Psoas muscle (tissue), 8 donors: ENCODE measurements around the gene STX18. TPM values are rescaled to one million over a fixed set of nuclear protein-coding genes. Genes with fewer than 3 reads are reported as not detected.
A peak's percentile ranks its signal among the peaks of the same experiment; 100 is the strongest.

Experiments used
- ATAC-seq, 4 donors: fragments of 200-7000 bp; cut with Tn5 transposase; one replicate each; pipeline ENCODE4 v1.9.1; 2020; ENCODE audit warnings: moderate library complexity in 3 of 4, mild to moderate bottlenecking in 2 of 4
- DNase-seq, 2 donors: peaks; one replicate each; pipeline ENCODE4 v3.0.0-alpha.2; 2020
- H3K27ac ChIP-seq: fragments of 200-600 bp; one replicate; pipeline ENCODE4 v1.8.0; 2022
- H3K27me3 ChIP-seq, 3 donors: fragments of 200-600 bp in 1 of 3; one replicate each; pipeline versions ENCODE4 v1.6.1 to v1.8.0; 2013 to 2022; ENCODE audit warnings: low read length in 2 of 3, mild to moderate bottlenecking in 2 of 3, moderate library complexity in 1 of 3; ENCODE audit not compliant: insufficient read depth in 3 of 3
- H3K36me3 ChIP-seq, 2 donors: fragments of 200-600 bp in 1 of 2; one replicate each; pipeline versions ENCODE4 v1.6.1 to v1.8.0; 2013 to 2022; ENCODE audit warnings: low read depth in 1 of 2, mild to moderate bottlenecking in 1 of 2, moderate library complexity in 1 of 2; ENCODE audit not compliant: insufficient read depth in 1 of 2
- H3K4me1 ChIP-seq: fragments of 200-600 bp; one replicate; pipeline ENCODE4 v1.8.0; 2022
- H3K4me3 ChIP-seq: fragments of 200-600 bp; one replicate; pipeline ENCODE4 v1.8.0; 2022; ENCODE audit warnings: mild to moderate bottlenecking
- H3K9me3 ChIP-seq: fragments of 200-600 bp; one replicate; pipeline ENCODE4 v1.8.0; 2022
- WGBS, 3 donors: extraction: QIAGEN DNeasy Blood & Tissue Kit; methylation state at CpG; one replicate each; pipeline versions ENCODE4 v1.1.6 to v1.1.7; 2013; 5-methylcytosine and 5-hydroxymethylcytosine counted together
- intact Hi-C, 2 donors: fragments of 100-400 bp; cut with DNase I; formaldehyde crosslinking; loops; one replicate each; pipeline versions ENCODE4 v1.11.0 to v1.14.2; 2022
- polyA plus RNA-seq, 3 donors: library from polyadenylated mRNA; stranded (reverse); fragments of 200-250 nt; gene quantifications; one replicate each; pipeline ENCODE4 v1.2.3, GENCODE V29; 2013
- total RNA-seq, 4 donors: library from RNA; stranded (reverse); fragmentation: NEBNext Ultra II Directional in 2 of 4; extraction: Animal tissue kit (Norgen Biotek cat#: 25700) in 2 of 4; gene quantifications; one replicate each; pipeline versions ENCODE4 v1.2.1 to v1.2.4, GENCODE V29; 2021 to 2023
- TF ChIP-seq, protein P1 (sequence below): fragments of 200-600 bp; IDR thresholded peaks from one replicate; pipeline ENCODE4 v1.8.0; 2022; ENCODE audit warnings: antibody characterized with exemption
- donor health status: healthy with polysubstance abuse.
- donor health status: DM: no; HTN: no; CAD: no; lungs with moderate emphysema.
- donor health status: Bipolar disorder and iron deficiency.
- donor health status: healthy.
- donor health status: DM: yes; HTN: yes; CAD: no.
- donor health status: DM: no; HTN: no; CAD: no.
- donor health status: DM: no; HTN: no; CAD: no.
- donor health status: DM: yes; HTN: yes; CAD: no.

STX18 gene
- total and polyA plus RNA-seq, 7 donors = 12.1 to 29.7 (median 21.1) TPM

GRCh38 chr4:4379540-4380087 is 162.2 kb downstream of the STX18 start:
- H3K27me3 ChIP-seq = peaks cover 0 to 16% (median 8%) of the 10 kb centered on the region in 3 donors
- intact Hi-C loops = no loop called here
- WGBS, 3 donors = 45 to 63% (median 46%) methylated on average over 6 of the region's 6 CpGs
- TF ChIP-seq, protein P1, sequence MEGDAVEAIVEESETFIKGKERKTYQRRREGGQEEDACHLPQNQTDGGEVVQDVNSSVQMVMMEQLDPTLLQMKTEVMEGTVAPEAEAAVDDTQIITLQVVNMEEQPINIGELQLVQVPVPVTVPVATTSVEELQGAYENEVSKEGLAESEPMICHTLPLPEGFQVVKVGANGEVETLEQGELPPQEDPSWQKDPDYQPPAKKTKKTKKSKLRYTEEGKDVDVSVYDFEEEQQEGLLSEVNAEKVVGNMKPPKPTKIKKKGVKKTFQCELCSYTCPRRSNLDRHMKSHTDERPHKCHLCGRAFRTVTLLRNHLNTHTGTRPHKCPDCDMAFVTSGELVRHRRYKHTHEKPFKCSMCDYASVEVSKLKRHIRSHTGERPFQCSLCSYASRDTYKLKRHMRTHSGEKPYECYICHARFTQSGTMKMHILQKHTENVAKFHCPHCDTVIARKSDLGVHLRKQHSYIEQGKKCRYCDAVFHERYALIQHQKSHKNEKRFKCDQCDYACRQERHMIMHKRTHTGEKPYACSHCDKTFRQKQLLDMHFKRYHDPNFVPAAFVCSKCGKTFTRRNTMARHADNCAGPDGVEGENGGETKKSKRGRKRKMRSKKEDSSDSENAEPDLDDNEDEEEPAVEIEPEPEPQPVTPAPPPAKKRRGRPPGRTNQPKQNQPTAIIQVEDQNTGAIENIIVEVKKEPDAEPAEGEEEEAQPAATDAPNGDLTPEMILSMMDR = no peak
- DNase-seq = no peak
- no peaks in the 10 kb centered on the region for H3K36me3 ChIP-seq
- peaks cover 4% of the 10 kb centered on the region for H3K9me3 ChIP-seq
- H3K27ac ChIP-seq = no peak overlapping the region
- H3K4me3 ChIP-seq = no peak overlapping the region
- ATAC-seq = no peak
- H3K4me1 ChIP-seq = no peaks in the 10 kb centered on the region

DNA sequence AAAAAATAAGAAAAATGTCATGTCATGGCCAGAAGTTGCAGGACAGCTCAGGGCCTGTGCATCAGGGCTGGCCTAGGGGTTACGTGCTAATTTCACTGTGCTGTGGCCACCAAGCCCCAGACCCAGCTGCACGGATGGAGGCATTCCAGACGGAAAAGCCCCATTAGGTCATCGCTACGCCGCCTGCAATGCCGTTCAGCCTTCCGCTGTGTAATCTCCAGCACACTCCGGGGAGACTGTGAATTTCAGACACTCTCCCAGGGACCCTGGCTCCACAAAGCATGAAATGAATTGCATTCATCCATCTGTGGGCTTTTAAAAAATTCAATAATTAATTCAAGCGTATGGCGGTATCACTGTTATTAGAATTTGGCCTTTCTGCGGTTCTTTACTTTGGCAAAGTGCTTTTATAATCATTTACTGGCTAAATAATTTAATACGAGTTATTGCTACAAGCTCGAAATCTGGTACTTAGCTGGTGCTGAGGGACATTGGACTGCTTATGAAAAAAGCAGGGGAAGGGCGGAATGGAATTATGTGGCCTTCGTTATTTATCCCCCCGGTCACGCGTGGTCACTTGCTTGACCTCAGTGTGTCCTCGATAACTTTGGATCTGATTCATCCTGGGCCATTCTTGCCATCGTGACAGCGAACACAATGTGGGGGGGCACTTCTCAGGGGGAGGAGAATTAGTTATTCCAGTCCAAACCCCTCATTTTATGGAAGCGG is 164.0 kb downstream of the STX18 start:
- DNase-seq (peak in 1 of 2 donors; percentile 39), ATAC-seq (no peak)
- WGBS, 3 donors = 27 to 37% (median 33%) methylated on average over 23 of the region's 23 CpGs
- Histone ChIP-seq H3K36me3 (no peaks in the 10 kb centered on the region), H3K27me3 (peaks cover 0 to 6% (median 5%) of the 10 kb centered on the region in 3 donors), H3K27ac (no peak overlapping the region), H3K4me1 (no peaks in the 10 kb centered on the region), H3K4me3 (no peak overlapping the region), H3K9me3 (peaks cover 9% of the 10 kb centered on the region)
- TF ChIP-seq, protein P1 = no peak
- intact Hi-C loops = no loop called here

DNA sequence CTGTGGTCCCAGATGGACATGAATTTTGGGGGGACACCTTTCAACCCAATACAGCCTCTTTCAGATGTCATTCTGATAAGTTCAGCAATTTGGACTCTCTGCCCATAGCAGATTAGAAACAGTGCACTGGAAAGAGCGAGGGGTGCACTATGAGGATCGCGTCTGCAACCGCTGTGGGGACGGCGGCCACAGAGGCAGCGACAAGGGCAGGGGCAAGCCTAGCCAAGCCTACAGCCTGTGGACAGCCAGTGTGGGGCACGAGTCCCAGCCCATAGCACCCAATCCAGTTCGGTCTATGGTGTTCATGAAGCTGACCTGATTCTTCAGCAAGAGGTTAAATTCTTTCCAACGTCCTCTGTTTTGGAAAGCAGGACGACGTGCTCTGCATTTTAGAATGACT is 164.7 kb downstream of the STX18 start:
- H3K4me1 ChIP-seq = no peaks in the 10 kb centered on the region
- TF ChIP-seq, protein P1 = no peak
- no peaks in the 10 kb centered on the region for H3K36me3 ChIP-seq
- no peak for ATAC-seq
- DNase-seq = peak in 1 of 2 donors; percentile 26
- WGBS, 3 donors = 64 to 70% (median 66%) methylated on average over 12 of the region's 12 CpGs
- no peak overlapping the region for H3K4me3 ChIP-seq
- intact Hi-C loops = no loop called here
- peaks cover 9% of the 10 kb centered on the region for H3K9me3 ChIP-seq
- H3K27ac ChIP-seq = no peak overlapping the region
- H3K27me3 ChIP-seq = peaks cover 0 to 6% (median 5%) of the 10 kb centered on the region in 3 donors

DNA sequence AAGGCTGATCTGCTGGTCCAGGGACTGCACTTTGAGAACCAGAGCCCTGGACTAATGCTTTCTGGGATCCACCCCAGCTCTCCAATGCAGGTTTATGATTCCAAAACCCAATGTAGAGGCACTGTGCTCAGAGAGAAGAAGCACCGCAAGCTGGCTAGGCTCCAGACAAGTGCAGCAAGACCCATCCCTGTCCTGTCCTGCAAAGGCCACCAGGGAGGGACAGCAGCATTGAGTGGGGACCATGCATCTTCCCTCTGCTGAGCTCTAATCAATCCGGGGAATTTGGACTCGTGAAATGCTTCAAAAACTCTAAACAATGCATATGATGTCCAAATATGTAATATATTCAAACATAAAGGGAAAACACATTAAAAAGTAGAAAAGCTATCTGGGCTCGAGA is 165.8 kb downstream of the STX18 start:
- DNase-seq (no peak), ATAC-seq (no peak)
- H3K27me3 ChIP-seq = peaks cover 0 to 6% (median 5%) of the 10 kb centered on the region in 3 donors
- peaks cover 9% of the 10 kb centered on the region for H3K9me3 ChIP-seq
- H3K4me3 ChIP-seq = no peak overlapping the region
- H3K4me1 ChIP-seq = no peaks in the 10 kb centered on the region
- H3K27ac ChIP-seq = no peak overlapping the region
- intact Hi-C loops = no loop called here
- H3K36me3 ChIP-seq = no peaks in the 10 kb centered on the region
- TF ChIP-seq, protein P1 = no peak
- WGBS, 3 donors = 66 to 83% (median 76%) methylated on average over 4 of the region's 4 CpGs
